Bone marrow (tissue), 2 donors: ENCODE results near the gene CCDC106.

Experiments used
- DNase-seq, 2 donors: peaks; one replicate each; lab custom pipeline; 2025; lab: John Stamatoyannopoulos, UW

The CCDC106 gene

GRCh38 chr19:55683449-55684261, 35.6 kb downstream of the CCDC106 start:
- no peak for DNase-seq

- DNase-seq, result no peak
Observed at GRCh38 chr19:55684946-55685681, 37.1 kb downstream of the CCDC106 start.

- no peak for DNase-seq
Observed at GRCh38 chr19:55685776-55686175, 37.8 kb downstream of the CCDC106 start.

- DNase-seq, result no peak
Observed at GRCh38 chr19:55686311-55687050, 38.5 kb downstream of the CCDC106 start.

GRCh38 chr19:55687281-55688201, 39.5 kb downstream of the CCDC106 start:
- DNase-seq, result no peak

GRCh38 chr19:55688422-55689218, 40.6 kb downstream of the CCDC106 start:
- no peak for DNase-seq

GRCh38 chr19:55689411-55690108, 41.5 kb downstream of the CCDC106 start:
- DNase-seq, result no peak

GRCh38 chr19:55690109-55690768, 42.2 kb downstream of the CCDC106 start:
- DNase-seq, result no peak

- DNase-seq, result no peak
Observed at GRCh38 chr19:55690769-55691545, 42.9 kb downstream of the CCDC106 start.

GRCh38 chr19:55691561-55692481, 43.8 kb downstream of the CCDC106 start:
- DNase-seq, result no peak

- no peak for DNase-seq
Observed at GRCh38 chr19:55692681-55693081, 44.7 kb downstream of the CCDC106 start.

- DNase-seq, result no peak
Observed at GRCh38 chr19:55693336-55693974, 45.4 kb downstream of the CCDC106 start.

GRCh38 chr19:55694241-55694655, 46.2 kb downstream of the CCDC106 start:
- DNase-seq, result no peak

GRCh38 chr19:55694656-55695491, 46.9 kb downstream of the CCDC106 start:
- no peak for DNase-seq

GRCh38 chr19:55695511-55696290, 47.7 kb downstream of the CCDC106 start:
- DNase-seq, result no peak
